ENCODE results near the gene TMEM209.

DNA sequence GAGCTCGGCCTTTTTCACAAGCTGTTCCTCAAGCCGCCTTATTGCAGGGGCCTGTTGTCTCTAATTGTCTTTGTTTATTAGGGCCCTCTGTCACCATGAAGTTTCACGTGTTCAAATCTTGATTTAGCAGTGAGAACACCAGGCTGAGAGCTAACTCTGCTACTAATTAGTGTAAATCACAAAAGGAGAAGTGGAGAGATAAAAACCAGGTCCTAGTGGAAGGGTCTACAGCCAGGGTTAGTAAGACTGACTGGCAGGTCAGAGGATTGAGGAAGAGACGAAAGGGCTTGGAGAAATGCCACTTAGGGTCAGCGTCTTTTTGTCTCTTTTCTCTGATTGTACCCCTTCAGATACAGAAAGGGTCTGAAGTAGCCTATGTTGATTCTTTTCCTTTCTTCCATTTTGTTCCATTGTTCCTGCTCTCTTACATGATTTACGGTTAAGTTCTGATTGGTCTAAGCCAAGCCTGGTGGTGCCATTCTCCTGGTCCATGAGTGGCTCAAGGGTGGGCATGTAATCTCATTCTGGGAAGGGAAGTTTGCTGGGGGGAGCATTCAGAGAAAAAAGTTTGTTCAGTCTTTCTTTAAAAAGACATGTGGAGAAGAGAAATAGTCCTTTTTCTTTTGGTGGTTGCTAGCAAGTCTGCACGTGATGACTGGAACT lies 23.8 kb upstream of the TMEM209 start:
- TF ChIP-seq NR3C1 (IDR thresholded peaks at IDR 0.05) (no peak), GATA3 (IDR thresholded peaks at IDR 0.05; ENCODE audit: borderline replicate concordance) (no peak), CTCF (IDR thresholded peaks at IDR 0.05) (no peak), CHD2 (IDR thresholded peaks at IDR 0.05; ENCODE audit: low read length, partially characterized antibody) (no peak), REST (IDR thresholded peaks at IDR 0.05) (no peak), POLR2A (IDR thresholded peaks at IDR 0.05; ENCODE audit: low read length) (no peak), ZFP36 (IDR thresholded peaks at IDR 0.05; ENCODE audit: borderline replicate concordance, partially characterized antibody) (no peak), POLR2AphosphoS2 (conservative IDR thresholded peaks at IDR 0.05; ENCODE audit: low read length) (no peak), ESRRA (IDR thresholded peaks at IDR 0.05; ENCODE audit: borderline replicate concordance, low read length) (no peak), KDM1A (IDR thresholded peaks at IDR 0.05; ENCODE audit: low read depth) (no peak), MAFK (IDR thresholded peaks at IDR 0.05; ENCODE audit: partially characterized antibody) (no peak), TFCP2L1 (CRISPR knock-in tag; IDR thresholded peaks at IDR 0.05) (no peak), EP300 (IDR thresholded peaks at IDR 0.05) (no peak), RARB (CRISPR knock-in tag; IDR thresholded peaks at IDR 0.05) (no peak)

All from A549 (cell line).